KMS-11 (cell line): ENCODE measurements around the gene PLD1.

Experiments used
- H2AFZ ChIP-seq: fragments of 200-600 bp; sonication (generic); 2 replicates; pipeline ENCODE4 v1.6.1; 2016; ENCODE audit warnings: antibody characterized with exemption, mixed run types, low read depth
- H3K27ac ChIP-seq: fragments of 200-600 bp; sonication (generic); 2 replicates; pipeline ENCODE4 v1.6.1; 2016; ENCODE audit warnings: mild to moderate bottlenecking, mixed run types
- H3K27me3 ChIP-seq: fragments of 200-600 bp; sonication (generic); 2 replicates; pipeline ENCODE4 v1.6.1; 2017; ENCODE audit warnings: mild to moderate bottlenecking, low read depth, mixed run types, moderate library complexity; ENCODE audit not compliant: insufficient read depth
- H3K36me3 ChIP-seq: fragments of 200-600 bp; sonication (generic); 2 replicates; pipeline ENCODE4 v1.6.1; 2017; ENCODE audit warnings: mild to moderate bottlenecking, mixed run types; ENCODE audit not compliant: insufficient read depth
- H3K4me1 ChIP-seq: fragments of 200-600 bp; sonication (generic); 2 replicates; pipeline ENCODE4 v1.6.1; 2016; ENCODE audit warnings: mild to moderate bottlenecking, low read depth, mixed run types; ENCODE audit not compliant: poor library complexity, severe bottlenecking
- H3K4me2 ChIP-seq: fragments of 200-600 bp; sonication (generic); 2 replicates; pipeline ENCODE4 v1.7.0; 2016; ENCODE audit warnings: mild to moderate bottlenecking, mixed run types
- H3K4me3 ChIP-seq: fragments of 200-600 bp; sonication (generic); IDR thresholded peaks from 2 replicates; pipeline ENCODE4 v1.6.1; 2017; ENCODE audit warnings: low read depth, low read length, mixed read lengths; ENCODE audit not compliant: insufficient read depth
- H3K79me2 ChIP-seq: fragments of 200-600 bp; sonication (generic); 2 replicates; pipeline ENCODE4 v1.6.1; 2016; ENCODE audit warnings: low read depth, mixed run types; ENCODE audit not compliant: insufficient read depth
- H3K9ac ChIP-seq: fragments of 200-600 bp; sonication (generic); 2 replicates; pipeline ENCODE4 v1.6.1; 2016; ENCODE audit warnings: mild to moderate bottlenecking, mixed run types
- H4K20me1 ChIP-seq: fragments of 200-600 bp; sonication (generic); 2 replicates; pipeline ENCODE4 v1.6.1; 2016; ENCODE audit warnings: mild to moderate bottlenecking, mixed run types; ENCODE audit not compliant: insufficient read depth
- CTCF ChIP-seq: fragments of 200-600 bp; sonication (generic); conservative IDR thresholded peaks from 2 replicates; pipeline ENCODE4 v1.6.1; 2017; ENCODE audit warnings: low read depth, mild to moderate bottlenecking, antibody characterized with exemption, low read length, moderate library complexity, mixed read lengths

PLD1 gene

GRCh38 chr3:171768986-171769385, 41.3 kb downstream of the PLD1 start:
- Histone ChIP-seq H3K79me2 (no peaks in the 10 kb centered on the region), H3K4me3 (no peak overlapping the region), H2AFZ (no peak overlapping the region), H3K9ac (no peak overlapping the region), H3K36me3 (no peaks in the 10 kb centered on the region), H3K27ac (no peak overlapping the region), H4K20me1 (no peaks in the 10 kb centered on the region), H3K4me2 (no peak overlapping the region), H3K4me1 (peaks cover 8% of the 10 kb centered on the region), H3K27me3 (no peaks in the 10 kb centered on the region)
- no peak for TF ChIP-seq CTCF

- TF ChIP-seq CTCF = no peak
- Histone ChIP-seq H4K20me1 (no peaks in the 10 kb centered on the region), H3K36me3 (no peaks in the 10 kb centered on the region), H3K4me1 (peaks cover 8% of the 10 kb centered on the region), H3K9ac (no peak overlapping the region), H3K27me3 (no peaks in the 10 kb centered on the region), H2AFZ (no peak overlapping the region), H3K27ac (no peak overlapping the region), H3K4me3 (no peak overlapping the region), H3K79me2 (no peaks in the 10 kb centered on the region), H3K4me2 (no peak overlapping the region)
Measured at GRCh38 chr3:171768281-171768900, 41.9 kb downstream of the PLD1 start.

GRCh38 chr3:171765511-171765887, 44.8 kb downstream of the PLD1 start:
- no peak for TF ChIP-seq CTCF
- Histone ChIP-seq H3K4me3 (no peak overlapping the region), H3K79me2 (no peaks in the 10 kb centered on the region)

GRCh38 chr3:171763392-171763791, 46.9 kb downstream of the PLD1 start:
- no peaks in the 10 kb centered on the region for H3K79me2 ChIP-seq
- H3K4me3 ChIP-seq = no peak overlapping the region
- TF ChIP-seq CTCF = no peak
- no peaks in the 10 kb centered on the region for H3K27me3 ChIP-seq
- no peak overlapping the region for H3K9ac ChIP-seq
- H3K4me2 ChIP-seq = no peak overlapping the region
- no peak overlapping the region for H3K27ac ChIP-seq
- H3K4me1 ChIP-seq = no peaks in the 10 kb centered on the region
- no peak overlapping the region for H2AFZ ChIP-seq
- H3K36me3 ChIP-seq = no peaks in the 10 kb centered on the region
- H4K20me1 ChIP-seq = no peaks in the 10 kb centered on the region

More at GRCh38 chr3:171765511-171765887, 44.8 kb downstream of the PLD1 start:
- no peak overlapping the region for H2AFZ ChIP-seq
- no peak overlapping the region for H3K27ac ChIP-seq
- no peak overlapping the region for H3K9ac ChIP-seq
- no peaks in the 10 kb centered on the region for H4K20me1 ChIP-seq
- no peaks in the 10 kb centered on the region for H3K36me3 ChIP-seq
- H3K27me3 ChIP-seq = no peaks in the 10 kb centered on the region
- H3K4me1 ChIP-seq = peaks cover 8% of the 10 kb centered on the region
- H3K4me2 ChIP-seq = no peak overlapping the region
